Frontal cortex (tissue), 4 donors: ENCODE results near the gene PHF21A. TPM values are rescaled to one million over a fixed set of nuclear protein-coding genes. Genes with fewer than 3 reads are reported as not detected.
A peak's percentile ranks its signal among the peaks of the same experiment; 100 is the strongest.

Experiments used
- DNase-seq, 2 donors: peaks; one replicate each; pipeline ENCODE4 v3.0.0; 2012; ENCODE audit warnings: low spot score in 2 of 2
- FAIRE-seq: peaks from 2 replicates; lab custom pipeline; 2012; peaks lifted over from hg19 to GRCh38; lab: Jason Lieb, UNC
- total RNA-seq: library from RNA; depleted of rRNA; stranded (reverse); fragments of >200 nt; gene quantifications from one replicate; pipeline ENCODE4 v1.2.3, GENCODE V29; 2014
- donor health status: control.
- donor health status: control.
- donor health status: control.

PHF21A gene
- total RNA-seq, 1 donor from 2014 or later = 28.9 TPM

GRCh38 chr11:45895553-45896259, 225.5 kb downstream of the PHF21A start:
- no peak for FAIRE-seq
- no peak for DNase-seq

- FAIRE-seq (no peak), DNase-seq (no peak)
These were observed 226.6 kb downstream of the PHF21A start for GRCh38 chr11:45894555-45895247.

GRCh38 chr11:45892856-45893255, 228.4 kb downstream of the PHF21A start:
- DNase-seq (no peak), FAIRE-seq (no peak)

GRCh38 chr11:45890886-45891550, 230.2 kb downstream of the PHF21A start:
- DNase-seq = no peak
- no peak for FAIRE-seq

- no peak for DNase-seq
These were observed 231.3 kb downstream of the PHF21A start for GRCh38 chr11:45889966-45890365.

GRCh38 chr11:45889555-45889954, 231.7 kb downstream of the PHF21A start:
- DNase-seq = no peak
- FAIRE-seq = no peak

More at GRCh38 chr11:45889966-45890365, 231.3 kb downstream of the PHF21A start:
- FAIRE-seq = no peak

GRCh38 chr11:45887587-45887986, 233.7 kb downstream of the PHF21A start:
- DNase-seq (no peak), FAIRE-seq (no peak)

GRCh38 chr11:45886816-45887520, 234.3 kb downstream of the PHF21A start:
- FAIRE-seq = no peak

GRCh38 chr11:45885921-45886721, 235.1 kb downstream of the PHF21A start:
- peak in 1 of 2 donors; percentile 31 for DNase-seq
- no peak for FAIRE-seq

More at GRCh38 chr11:45886816-45887520, 234.3 kb downstream of the PHF21A start:
- DNase-seq = peak in 1 of 2 donors; percentile 21

GRCh38 chr11:45885274-45885920, 235.9 kb downstream of the PHF21A start, which contains the start of gene MAPK8IP1:
MAPK8IP1 (plus strand) TSS chr11:45885651; CDS start chr11:45885821, 170 bp downstream.
- no peak for FAIRE-seq

GRCh38 chr11:45884596-45885185, 236.6 kb downstream of the PHF21A start:
- FAIRE-seq (no peak), DNase-seq (peak in 1 of 2 donors; percentile 15)

More at GRCh38 chr11:45885274-45885920, 235.9 kb downstream of the PHF21A start, which contains the start of gene MAPK8IP1:
- DNase-seq = peak; percentile 84 to 86

Other genes with a start within 250 kb of the PHF21A start
- gene MAPK8IP1, start 235.8 kb downstream of the PHF21A start, total RNA-seq = 88.9 TPM
- 1.2 TPM for gene FREY1, start 214.2 kb downstream of the PHF21A start, total RNA-seq
- gene PEX16, start 203.6 kb downstream of the PHF21A start, total RNA-seq = 25.3 TPM
- gene LARGE2, start 198.8 kb downstream of the PHF21A start, total RNA-seq = 0.41 TPM
- gene CREB3L1, start 156.2 kb upstream of the PHF21A start, total RNA-seq = 0.41 TPM
- 43.2 TPM for gene DGKZ, start 226.0 kb upstream of the PHF21A start, total RNA-seq